ENCODE results near the gene GAB1. TPM values are rescaled to one million over a fixed set of nuclear protein-coding genes. Genes with fewer than 3 reads are reported as not detected.

Gene GAB1
- total and polyA plus RNA-seq, 2 experiments from 2014 or later: 1.8 to 6.3 TPM

DNA sequence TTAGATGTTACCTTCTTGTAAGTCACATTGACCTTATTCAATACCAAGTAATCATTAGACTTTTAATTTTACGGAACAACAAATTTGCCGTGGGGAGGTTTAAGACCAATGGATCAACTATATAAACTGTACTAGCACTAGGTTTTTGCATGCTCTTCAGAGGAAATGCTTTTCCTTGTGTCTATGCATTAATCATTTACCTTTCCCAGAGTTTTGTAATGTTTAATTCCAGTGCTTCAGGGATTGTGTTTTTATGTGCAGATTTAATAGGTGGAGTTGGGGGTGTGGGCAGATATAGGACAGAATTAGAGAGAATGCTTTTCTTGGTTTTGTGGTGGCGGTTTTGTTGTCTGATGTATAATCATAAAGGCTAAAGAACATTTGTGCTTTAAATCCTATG, 100.8 kb downstream of the GAB1 start:
- Histone ChIP-seq H3F3A (ENCODE audit: insufficient read depth) (no peaks in the 10 kb centered on the region), H3K79me2 (ENCODE audit: insufficient read depth) (no peaks in the 10 kb centered on the region), H3K4me2 (ENCODE audit: unreplicated experiment) (no peak overlapping the region), H3K4me3 (no peak overlapping the region), H3K9ac (no peak overlapping the region), H3K27me3 (replicated peaks; ENCODE audit: insufficient read depth) (no peaks in the 10 kb centered on the region), H3K9me3 (ENCODE audit: low read depth) (no peaks in the 10 kb centered on the region), H2AFZ (no peak overlapping the region), H3K9me2 (ENCODE audit: insufficient read depth) (no peaks in the 10 kb centered on the region), H4K20me1 (ENCODE audit: insufficient read depth) (no peaks in the 10 kb centered on the region), H3K27ac (no peak overlapping the region), H3K4me1 (ENCODE audit: insufficient read depth) (no peaks in the 10 kb centered on the region), H3K36me3 (ENCODE audit: low read depth) (0 out of 2 replicates have a peak, but pooled peaks cover 3% of the 10 kb centered on the region)
- TF ChIP-seq EZH2phosphoT487 (IDR thresholded peaks at IDR 0.05; ENCODE audit: insufficient read depth, low read depth) (no peak), EZH2 (IDR thresholded peaks at IDR 0.05; ENCODE audit: insufficient read depth, poor library complexity, severe bottlenecking) (no peak)
- DNase-seq: no peak
- in situ Hi-C loops (cut with MboI): no loop called here
- 94 to 97% methylated on average over 3 of the region's 3 CpGs for WGBS, 2 experiments (ENCODE audit: low coverage in 1 of 2, low lambda C conversion rate in 2 of 2, missing lambda C conversion rate in 2 of 2)

DNA sequence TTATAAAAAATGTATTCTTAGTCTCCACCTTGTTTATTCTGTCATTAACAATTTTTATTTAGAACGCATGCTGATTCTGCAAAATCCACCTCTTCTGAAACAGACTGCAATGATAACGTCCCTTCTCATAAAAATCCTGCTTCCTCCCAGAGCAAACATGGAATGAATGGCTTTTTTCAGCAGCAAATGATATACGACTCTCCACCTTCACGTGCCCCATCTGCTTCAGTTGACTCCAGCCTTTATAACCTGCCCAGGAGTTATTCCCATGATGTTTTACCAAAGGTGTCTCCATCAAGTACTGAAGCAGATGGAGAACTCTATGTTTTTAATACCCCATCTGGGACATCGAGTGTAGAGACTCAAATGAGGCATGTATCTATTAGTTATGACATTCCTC, 101.3 kb downstream of the GAB1 start:
- H3K9me2 ChIP-seq (ENCODE audit: insufficient read depth): no peaks in the 10 kb centered on the region
- no peak overlapping the region for H3K27ac ChIP-seq
- H3K4me1 ChIP-seq (ENCODE audit: insufficient read depth): no peaks in the 10 kb centered on the region
- H3K4me3 ChIP-seq: no peak overlapping the region
- no peak for TF ChIP-seq EZH2 (IDR thresholded peaks at IDR 0.05; ENCODE audit: insufficient read depth, poor library complexity, severe bottlenecking)
- no peak overlapping the region for H3K9ac ChIP-seq
- H3K9me3 ChIP-seq (ENCODE audit: low read depth): no peaks in the 10 kb centered on the region
- WGBS, 2 experiments (ENCODE audit: low coverage in 1 of 2, low lambda C conversion rate in 2 of 2, missing lambda C conversion rate in 2 of 2): 78% methylated on average over 5 of the region's 5 CpGs
- no peak overlapping the region for H2AFZ ChIP-seq
- H3K27me3 ChIP-seq (replicated peaks; ENCODE audit: insufficient read depth): no peaks in the 10 kb centered on the region
- 0 out of 2 replicates have a peak, but pooled peaks cover 3% of the 10 kb centered on the region for H3K36me3 ChIP-seq (ENCODE audit: low read depth)
- H3K79me2 ChIP-seq (ENCODE audit: insufficient read depth): no peaks in the 10 kb centered on the region
- in situ Hi-C loops (cut with MboI): no loop called here
- no peaks in the 10 kb centered on the region for H4K20me1 ChIP-seq (ENCODE audit: insufficient read depth)
- H3F3A ChIP-seq (ENCODE audit: insufficient read depth): no peaks in the 10 kb centered on the region
- no peak overlapping the region for H3K4me2 ChIP-seq (ENCODE audit: unreplicated experiment)
- no peak for DNase-seq

DNA sequence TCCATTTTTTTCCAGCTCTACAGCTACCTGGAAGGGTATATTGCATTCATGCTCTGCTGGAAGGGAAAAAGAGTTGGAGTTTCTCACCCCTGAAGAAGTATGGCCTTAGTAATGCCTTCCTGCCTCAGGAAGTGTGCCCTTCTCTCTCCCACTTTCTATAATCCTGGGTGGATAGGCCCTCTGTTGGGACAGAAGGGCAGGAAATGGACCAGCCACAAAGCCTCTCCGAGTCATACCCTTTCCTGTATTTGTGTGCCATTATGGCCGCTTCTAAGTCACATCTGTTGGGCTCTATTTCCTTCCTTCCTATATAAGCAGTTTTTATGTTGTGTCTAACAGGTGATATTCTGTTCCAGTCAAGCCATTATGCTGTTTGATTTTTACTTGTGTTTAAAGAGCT, 102.0 kb downstream of the GAB1 start:
- no peaks in the 10 kb centered on the region for H3K27me3 ChIP-seq (replicated peaks; ENCODE audit: insufficient read depth)
- no peak overlapping the region for H3K9ac ChIP-seq
- H3K4me3 ChIP-seq: no peak overlapping the region
- TF ChIP-seq EZH2 (IDR thresholded peaks at IDR 0.05; ENCODE audit: insufficient read depth, poor library complexity, severe bottlenecking) (no peak), EZH2phosphoT487 (IDR thresholded peaks at IDR 0.05; ENCODE audit: insufficient read depth, low read depth) (no peak)
- no peak overlapping the region for H3K4me2 ChIP-seq (ENCODE audit: unreplicated experiment)
- WGBS, 2 experiments (ENCODE audit: low coverage in 1 of 2, low lambda C conversion rate in 2 of 2, missing lambda C conversion rate in 2 of 2): 96 to 98% methylated on average over 2 of the region's 2 CpGs
- H4K20me1 ChIP-seq (ENCODE audit: insufficient read depth): no peaks in the 10 kb centered on the region
- H3K27ac ChIP-seq: no peak overlapping the region
- no peak overlapping the region for H2AFZ ChIP-seq
- in situ Hi-C loops (cut with MboI): no loop called here
- no peaks in the 10 kb centered on the region for H3K9me3 ChIP-seq (ENCODE audit: low read depth)
- DNase-seq: no peak
- H3K9me2 ChIP-seq (ENCODE audit: insufficient read depth): no peaks in the 10 kb centered on the region
- H3K36me3 ChIP-seq (ENCODE audit: low read depth): 0 out of 2 replicates have a peak, but pooled peaks cover 3% of the 10 kb centered on the region
- H3F3A ChIP-seq (ENCODE audit: insufficient read depth): no peaks in the 10 kb centered on the region
- H3K79me2 ChIP-seq (ENCODE audit: insufficient read depth): no peaks in the 10 kb centered on the region
- no peaks in the 10 kb centered on the region for H3K4me1 ChIP-seq (ENCODE audit: insufficient read depth)

DNA sequence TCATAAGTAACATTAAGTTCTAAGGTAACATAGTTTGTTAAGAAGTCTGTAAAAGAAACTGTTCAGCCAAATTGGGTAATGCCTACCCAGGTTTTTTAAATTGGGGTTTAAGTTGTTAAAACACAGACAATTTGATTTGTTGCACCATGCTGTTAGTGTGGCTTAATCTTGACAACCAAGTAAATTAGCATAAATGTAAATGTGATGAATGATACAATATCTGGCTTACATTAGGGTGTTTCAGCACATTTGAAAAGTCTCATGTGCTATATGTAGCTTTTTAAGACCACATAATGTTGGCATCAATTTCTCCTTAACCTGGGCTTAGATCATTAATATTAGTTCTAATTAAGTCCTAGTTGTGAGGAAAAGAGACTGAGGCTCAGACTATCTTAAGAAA, 104.4 kb downstream of the GAB1 start:
- H3K4me2 ChIP-seq (ENCODE audit: unreplicated experiment): no peak overlapping the region
- no peaks in the 10 kb centered on the region for H3K4me1 ChIP-seq (ENCODE audit: insufficient read depth)
- H3K36me3 ChIP-seq (ENCODE audit: low read depth): 0 out of 2 replicates have a peak, but pooled peaks cover 3% of the 10 kb centered on the region
- H3F3A ChIP-seq (ENCODE audit: insufficient read depth): no peaks in the 10 kb centered on the region
- no peaks in the 10 kb centered on the region for H3K79me2 ChIP-seq (ENCODE audit: insufficient read depth)
- DNase-seq: no peak
- no peaks in the 10 kb centered on the region for H4K20me1 ChIP-seq (ENCODE audit: insufficient read depth)
- no peak overlapping the region for H3K27ac ChIP-seq
- no peak overlapping the region for H3K4me3 ChIP-seq
- H3K9me3 ChIP-seq (ENCODE audit: low read depth): no peaks in the 10 kb centered on the region
- in situ Hi-C loops (cut with MboI): no loop called here
- no peaks in the 10 kb centered on the region for H3K9me2 ChIP-seq (ENCODE audit: insufficient read depth)
- TF ChIP-seq EZH2phosphoT487 (IDR thresholded peaks at IDR 0.05; ENCODE audit: insufficient read depth, low read depth) (no peak), EZH2 (IDR thresholded peaks at IDR 0.05; ENCODE audit: insufficient read depth, poor library complexity, severe bottlenecking) (no peak)
- H3K9ac ChIP-seq: no peak overlapping the region
- no peaks in the 10 kb centered on the region for H3K27me3 ChIP-seq (replicated peaks; ENCODE audit: insufficient read depth)
- no peak overlapping the region for H2AFZ ChIP-seq

DNA sequence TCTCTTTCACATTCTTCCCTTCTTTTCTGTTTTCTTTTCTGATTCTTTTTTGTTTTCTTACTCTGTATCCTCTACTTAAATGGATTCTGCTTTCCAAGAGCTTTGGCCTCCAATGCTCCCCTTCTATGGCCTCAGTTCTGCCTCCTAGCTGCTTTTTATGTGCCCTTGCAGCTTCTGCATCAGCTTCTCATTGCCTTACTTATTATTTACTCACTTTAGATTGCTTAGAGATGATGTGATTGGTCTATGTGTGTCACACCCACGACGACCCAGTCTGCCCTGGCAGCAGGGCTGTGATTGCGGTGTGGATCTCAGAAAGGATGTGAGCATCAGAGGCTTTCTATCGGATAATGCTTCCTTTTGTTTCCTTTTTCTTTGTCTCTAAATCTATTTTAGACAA, 105.0 kb downstream of the GAB1 start:
- Histone ChIP-seq H3K9me2 (ENCODE audit: insufficient read depth) (no peaks in the 10 kb centered on the region), H3K9me3 (ENCODE audit: low read depth) (no peaks in the 10 kb centered on the region), H3K4me1 (ENCODE audit: insufficient read depth) (no peaks in the 10 kb centered on the region), H3K27me3 (replicated peaks; ENCODE audit: insufficient read depth) (no peaks in the 10 kb centered on the region), H3F3A (ENCODE audit: insufficient read depth) (no peaks in the 10 kb centered on the region), H3K79me2 (ENCODE audit: insufficient read depth) (no peaks in the 10 kb centered on the region), H3K4me3 (no peak overlapping the region), H4K20me1 (ENCODE audit: insufficient read depth) (no peaks in the 10 kb centered on the region), H3K27ac (no peak overlapping the region), H2AFZ (no peak overlapping the region), H3K4me2 (ENCODE audit: unreplicated experiment) (no peak overlapping the region), H3K36me3 (ENCODE audit: low read depth) (0 out of 2 replicates have a peak, but pooled peaks cover 3% of the 10 kb centered on the region), H3K9ac (no peak overlapping the region)
- 71 to 77% methylated on average over 4 of the region's 4 CpGs for WGBS, 2 experiments (ENCODE audit: low coverage in 1 of 2, low lambda C conversion rate in 2 of 2, missing lambda C conversion rate in 2 of 2)
- no peak for DNase-seq
- in situ Hi-C loops (cut with MboI): no loop called here
- TF ChIP-seq EZH2 (IDR thresholded peaks at IDR 0.05; ENCODE audit: insufficient read depth, poor library complexity, severe bottlenecking) (no peak), EZH2phosphoT487 (IDR thresholded peaks at IDR 0.05; ENCODE audit: insufficient read depth, low read depth) (no peak)
